SJCRH30 (cell line): ENCODE results near the gene TMX4. TPM values are rescaled to one million over a fixed set of nuclear protein-coding genes. Genes with fewer than 3 reads are reported as not detected.
"Not testable (repeated sequence)": the region's sequence is repeated elsewhere in the genome, so short reads cannot be mapped to it uniquely, and the experiment has no call there.

Experiments
- DNase-seq, 2 experiments: peaks; one replicate each; pipeline ENCODE4 v3.0.0-alpha.2; 2015 to 2020
- H3K27ac ChIP-seq: fragments of 250-450 bp; sonication (Bioruptor Pico); 2 replicates; pipeline ENCODE4 v1.5.1; 2020; ENCODE audit warnings: mild to moderate bottlenecking, moderate library complexity
- H3K27me3 ChIP-seq: fragments of 250-450 bp; sonication (Bioruptor Pico); 2 replicates; pipeline ENCODE4 v1.5.1; 2020; ENCODE audit warnings: mild to moderate bottlenecking, moderate library complexity
- H3K36me3 ChIP-seq: fragments of 250-450 bp; sonication (Bioruptor Pico); 2 replicates; pipeline ENCODE4 v1.5.1; 2020; ENCODE audit warnings: mild to moderate bottlenecking, moderate library complexity
- H3K4me1 ChIP-seq: fragments of 250-450 bp; sonication (Bioruptor Pico); 2 replicates; pipeline ENCODE4 v1.5.1; 2020; ENCODE audit warnings: mild to moderate bottlenecking, moderate library complexity
- H3K4me3 ChIP-seq: fragments of 250-450 bp; sonication (Bioruptor Pico); 2 replicates; pipeline ENCODE4 v1.5.1; 2020; ENCODE audit warnings: mild to moderate bottlenecking, moderate library complexity
- H3K9me3 ChIP-seq: fragments of 250-450 bp; sonication (Bioruptor Pico); replicated peaks from 2 replicates; pipeline ENCODE4 v1.5.1; 2020; ENCODE audit warnings: mild to moderate bottlenecking, moderate library complexity
- total RNA-seq: library from RNA; depleted of rRNA; stranded (reverse); fragments of >200 nt; shearing (Covaris generic); gene quantifications from 2 replicates; pipeline ENCODE4 v1.2.3, GENCODE V29; 2014

The TMX4 gene
- total RNA-seq, 1 experiment from 2014 or later: 125 TPM

DNA sequence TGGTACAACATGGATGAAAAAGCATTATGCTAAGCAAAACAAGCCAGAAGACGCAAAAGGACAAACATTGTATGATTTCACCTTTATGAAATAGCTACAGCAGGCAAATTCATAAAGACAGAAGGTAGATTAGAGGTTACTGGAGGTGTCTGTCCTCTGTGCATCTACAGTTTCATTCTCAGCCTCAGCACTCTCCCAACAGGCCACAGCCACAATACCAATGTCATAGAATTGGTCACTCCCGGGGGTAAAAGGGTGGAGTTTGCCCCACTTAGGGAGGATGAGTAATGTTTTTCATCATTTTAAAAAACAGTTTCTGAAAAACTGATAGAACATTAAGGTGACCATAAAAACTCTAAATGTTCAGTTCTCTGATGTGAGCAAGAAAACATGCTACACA is 17.2 kb upstream of the TMX4 start:
- no peak overlapping the region for H3K4me3 ChIP-seq
- no peak for DNase-seq
- H3K27ac ChIP-seq: no peak overlapping the region
- H3K36me3 ChIP-seq: no peaks in the 10 kb centered on the region
- peaks cover 7% of the 10 kb centered on the region for H3K4me1 ChIP-seq
- no peaks in the 10 kb centered on the region for H3K9me3 ChIP-seq
- H3K27me3 ChIP-seq: no peaks in the 10 kb centered on the region

GRCh38 chr20:8033151-8033841 is 13.7 kb upstream of the TMX4 start:
- Histone ChIP-seq H3K4me1 (peaks cover 7% of the 10 kb centered on the region), H3K36me3 (no peaks in the 10 kb centered on the region), H3K27ac (no peak overlapping the region), H3K27me3 (no peaks in the 10 kb centered on the region), H3K4me3 (no peak overlapping the region), H3K9me3 (no peaks in the 10 kb centered on the region)
- DNase-seq: peak in 1 of 2 experiments; percentile 56

GRCh38 chr20:8032499-8032898 is 12.9 kb upstream of the TMX4 start:
- no peaks in the 10 kb centered on the region for H3K27me3 ChIP-seq
- peaks cover 7% of the 10 kb centered on the region for H3K4me1 ChIP-seq
- H3K4me3 ChIP-seq: no peak overlapping the region
- no peak for DNase-seq
- no peaks in the 10 kb centered on the region for H3K36me3 ChIP-seq
- H3K27ac ChIP-seq: no peak overlapping the region
- no peaks in the 10 kb centered on the region for H3K9me3 ChIP-seq

DNA sequence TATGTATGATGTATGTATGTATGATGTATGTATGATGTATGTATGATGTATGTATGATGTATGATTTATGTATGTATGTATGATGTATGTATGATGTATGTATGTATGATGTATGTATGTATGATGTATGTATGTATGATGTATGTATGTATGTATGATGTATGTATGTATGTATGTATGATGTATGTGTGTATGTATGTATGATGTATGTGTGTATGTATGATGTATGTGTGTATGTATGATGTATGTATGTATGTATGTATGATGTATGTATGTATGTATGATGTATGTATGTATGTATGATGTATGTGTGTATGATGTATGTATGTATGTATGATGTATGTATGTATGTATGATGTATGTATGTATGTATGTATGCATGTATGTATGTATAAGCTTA is 12.0 kb upstream of the TMX4 start:
- not testable (repeated sequence) for DNase-seq, H3K9me3 ChIP-seq, H3K36me3 ChIP-seq, H3K4me3 ChIP-seq, H3K27me3 ChIP-seq, H3K27ac ChIP-seq, H3K4me1 ChIP-seq

DNA sequence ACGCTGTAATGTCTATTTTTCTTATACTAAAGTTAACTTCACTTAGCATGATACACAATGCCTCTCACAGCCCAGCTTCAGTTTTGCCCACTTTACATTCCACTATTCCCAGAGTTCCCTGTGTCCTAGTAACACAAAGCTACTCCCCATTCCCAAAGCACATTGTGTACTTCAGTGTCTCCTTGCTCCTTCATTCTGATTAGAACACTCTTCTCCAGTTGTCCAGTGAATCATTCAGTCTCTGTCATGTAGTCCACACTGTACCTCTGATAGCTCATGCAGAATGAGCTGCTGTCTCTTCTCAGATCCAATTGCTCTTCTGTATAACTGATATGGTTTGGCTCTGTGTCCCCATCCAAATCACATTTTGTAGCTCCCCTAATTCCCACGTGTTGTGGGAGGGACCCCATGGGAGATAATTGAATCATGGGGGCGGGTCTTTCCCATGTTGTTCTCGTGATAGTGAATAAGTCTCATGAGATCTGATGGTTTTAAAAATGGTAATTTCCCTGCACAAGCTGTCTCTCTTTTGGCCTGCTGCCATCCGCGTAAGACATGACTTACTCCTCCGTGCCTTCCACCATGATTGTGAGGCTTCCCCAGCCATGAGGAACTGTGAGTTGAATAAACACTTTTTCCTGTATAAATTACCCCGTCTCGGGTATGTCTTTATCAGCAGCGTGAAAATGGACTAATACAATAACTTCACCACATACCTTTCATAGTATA is 2.1 kb upstream of the TMX4 start:
- H3K4me3 ChIP-seq: no peak overlapping the region
- peak in 1 of 2 experiments; percentile 37 for DNase-seq
- H3K27me3 ChIP-seq: no peaks in the 10 kb centered on the region
- H3K9me3 ChIP-seq: no peaks in the 10 kb centered on the region
- peaks cover 16% of the 10 kb centered on the region for H3K4me1 ChIP-seq
- peak overlapping the region; percentile 95 for H3K27ac ChIP-seq
- no peaks in the 10 kb centered on the region for H3K36me3 ChIP-seq

- no peaks in the 10 kb centered on the region for H3K36me3 ChIP-seq
- H3K4me3 ChIP-seq: peak overlapping the region; percentile 72
- H3K27ac ChIP-seq: peak overlapping the region; percentile 95
- H3K4me1 ChIP-seq: peaks cover 22% of the 10 kb centered on the region
- peak; percentile 57 to 92 for DNase-seq
- H3K27me3 ChIP-seq: no peaks in the 10 kb centered on the region
- H3K9me3 ChIP-seq: no peaks in the 10 kb centered on the region
Observed at GRCh38 chr20:8020314-8021079, 936 bp upstream of the TMX4 start.

DNA sequence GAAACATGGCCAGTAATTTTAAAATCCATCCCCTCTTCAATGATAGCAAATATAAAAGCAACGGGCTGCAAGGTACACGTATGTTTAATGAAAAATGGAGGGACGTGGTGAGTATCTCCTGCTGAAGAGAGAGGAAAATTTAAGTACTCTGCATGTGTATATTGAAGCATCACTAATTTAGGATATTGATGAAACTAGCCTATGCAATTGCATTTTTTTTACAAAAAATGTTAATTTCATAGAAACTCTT is 362 bp upstream of the TMX4 start:
- DNase-seq: no peak
- H3K9me3 ChIP-seq: no peaks in the 10 kb centered on the region
- H3K4me1 ChIP-seq: peaks cover 22% of the 10 kb centered on the region
- H3K36me3 ChIP-seq: no peaks in the 10 kb centered on the region
- H3K27me3 ChIP-seq: no peaks in the 10 kb centered on the region
- H3K27ac ChIP-seq: peak overlapping the region; percentile 95
- H3K4me3 ChIP-seq: peak overlapping the region; percentile 72

DNA sequence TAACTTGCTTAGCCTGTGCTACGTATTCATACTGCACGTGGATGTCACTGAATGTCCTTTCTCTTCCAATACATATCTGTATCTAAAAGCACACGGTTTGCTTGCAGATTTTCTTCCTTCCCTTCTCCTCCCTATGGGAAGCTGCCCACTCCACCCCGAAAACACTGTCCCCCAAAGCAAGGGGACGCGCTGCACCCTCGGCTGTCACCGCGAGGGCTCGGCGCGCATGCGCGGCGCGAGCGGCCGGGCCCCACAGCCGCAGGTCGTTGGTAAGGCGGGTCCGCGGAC is 659 bp downstream of the TMX4 start:
- H3K4me3 ChIP-seq: peak overlapping the region; percentile 72
- no peaks in the 10 kb centered on the region for H3K27me3 ChIP-seq
- peak overlapping the region; percentile 95 for H3K27ac ChIP-seq
- peak; percentile 67 to 80 for DNase-seq
- H3K4me1 ChIP-seq: peaks cover 22% of the 10 kb centered on the region
- H3K36me3 ChIP-seq: no peaks in the 10 kb centered on the region; the same call in 1 of the 2 replicates
- no peaks in the 10 kb centered on the region for H3K9me3 ChIP-seq

- Histone ChIP-seq H3K27ac (no peak overlapping the region), H3K27me3 (no peaks in the 10 kb centered on the region), H3K4me1 (peaks cover 6% of the 10 kb centered on the region; the same call in 1 of the 2 replicates), H3K36me3 (peaks cover 25% of the 10 kb centered on the region), H3K9me3 (no peaks in the 10 kb centered on the region), H3K4me3 (no peak overlapping the region)
- no peak for DNase-seq
Observed at GRCh38 chr20:8012724-8013123, 6.8 kb downstream of the TMX4 start.

DNA sequence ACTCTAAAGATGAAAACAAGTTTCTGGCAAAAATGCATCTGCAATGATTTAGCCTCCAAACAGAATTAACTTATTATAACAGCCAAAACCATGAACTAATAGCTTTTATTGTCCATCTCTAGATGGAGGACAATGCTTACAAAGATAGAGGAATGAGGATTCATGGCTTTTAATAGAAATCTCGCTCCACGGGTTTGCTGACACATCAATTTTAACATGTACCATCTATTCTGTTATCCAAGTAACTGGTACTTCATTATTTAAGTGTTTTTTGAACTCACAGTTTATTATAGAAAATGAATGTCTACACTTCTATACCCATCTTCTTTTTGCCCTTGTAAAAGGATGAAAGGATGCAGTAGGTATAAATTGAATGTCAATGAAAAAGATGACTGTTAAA is 10.8 kb downstream of the TMX4 start:
- Histone ChIP-seq H3K9me3 (no peaks in the 10 kb centered on the region), H3K27me3 (no peaks in the 10 kb centered on the region), H3K4me3 (no peak overlapping the region), H3K27ac (no peak overlapping the region), H3K36me3 (peaks cover 38% of the 10 kb centered on the region), H3K4me1 (no peaks in the 10 kb centered on the region)
- DNase-seq: no peak

DNA sequence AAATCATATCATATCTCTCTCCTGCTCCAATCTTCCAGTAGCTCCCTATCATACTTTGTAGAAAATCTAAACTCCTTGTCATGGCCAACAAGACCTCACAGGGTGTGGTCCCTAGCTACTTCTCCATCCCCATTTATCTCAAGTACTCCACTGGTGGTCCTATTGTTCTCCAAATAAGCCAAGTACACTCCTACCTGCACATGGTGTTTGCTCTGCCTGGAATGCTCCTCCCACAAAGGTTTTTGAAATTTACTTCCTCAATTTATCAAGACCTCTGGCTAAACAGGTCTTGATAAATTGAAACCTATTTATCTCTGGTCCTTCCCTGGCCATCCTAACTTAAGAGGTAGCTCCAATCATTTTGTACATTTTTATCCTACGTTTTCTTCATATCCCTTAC is 12.1 kb downstream of the TMX4 start:
- H3K9me3 ChIP-seq: no peaks in the 10 kb centered on the region
- no peak for DNase-seq
- H3K4me3 ChIP-seq: no peak overlapping the region
- H3K27me3 ChIP-seq: no peaks in the 10 kb centered on the region
- no peak overlapping the region for H3K27ac ChIP-seq
- H3K36me3 ChIP-seq: peaks cover 45% of the 10 kb centered on the region
- H3K4me1 ChIP-seq: no peaks in the 10 kb centered on the region

GRCh38 chr20:8005575-8006366 is 13.8 kb downstream of the TMX4 start:
- Histone ChIP-seq H3K27me3 (no peaks in the 10 kb centered on the region), H3K9me3 (no peaks in the 10 kb centered on the region), H3K27ac (no peak overlapping the region), H3K36me3 (peaks cover 60% of the 10 kb centered on the region), H3K4me1 (no peaks in the 10 kb centered on the region), H3K4me3 (no peak overlapping the region)
- no peak for DNase-seq

- Histone ChIP-seq H3K27ac (no peak overlapping the region), H3K36me3 (peaks cover 63% of the 10 kb centered on the region), H3K9me3 (no peaks in the 10 kb centered on the region), H3K4me3 (no peak overlapping the region), H3K4me1 (no peaks in the 10 kb centered on the region), H3K27me3 (no peaks in the 10 kb centered on the region)
- no peak for DNase-seq
Observed at GRCh38 chr20:8005033-8005432, 14.5 kb downstream of the TMX4 start.

GRCh38 chr20:8002056-8002455 is 17.5 kb downstream of the TMX4 start:
- DNase-seq: no peak
- Histone ChIP-seq H3K36me3 (peaks cover 71% of the 10 kb centered on the region), H3K27ac (no peak overlapping the region), H3K9me3 (no peaks in the 10 kb centered on the region), H3K4me1 (no peaks in the 10 kb centered on the region), H3K4me3 (no peak overlapping the region), H3K27me3 (no peaks in the 10 kb centered on the region)

GRCh38 chr20:8000796-8001195 is 18.8 kb downstream of the TMX4 start:
- no peaks in the 10 kb centered on the region for H3K9me3 ChIP-seq
- H3K4me1 ChIP-seq: no peaks in the 10 kb centered on the region
- H3K36me3 ChIP-seq: peaks cover 79% of the 10 kb centered on the region
- H3K27me3 ChIP-seq: no peaks in the 10 kb centered on the region
- H3K27ac ChIP-seq: no peak overlapping the region
- no peak for DNase-seq
- H3K4me3 ChIP-seq: no peak overlapping the region
